Measurements from ENCODE around the gene PRRG1.

Gene PRRG1

DNA sequence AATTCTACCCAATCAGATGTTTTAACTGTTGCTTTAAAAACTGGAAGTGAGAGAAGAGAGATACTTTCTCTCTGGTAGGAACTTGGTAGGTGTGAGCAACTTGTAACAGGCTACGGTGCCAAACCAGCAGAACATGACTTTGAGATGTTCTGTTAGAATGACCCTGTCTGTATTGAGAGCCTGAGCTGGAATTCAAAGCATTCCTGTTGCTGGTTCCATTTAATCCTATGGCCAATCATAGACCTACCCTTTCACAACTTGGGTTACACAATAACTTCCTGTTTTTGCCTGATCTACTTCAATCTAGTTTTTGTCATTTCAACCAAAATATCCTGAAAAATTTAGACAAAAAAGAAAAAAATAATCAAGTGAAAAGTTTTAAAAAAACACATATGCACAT lies 1.7 kb upstream of the PRRG1 start:
- Histone ChIP-seq H3K36me3 (ENCODE audit: insufficient read depth, low read length) (no peaks in the 10 kb centered on the region), H3K9me3 (ENCODE audit: insufficient read depth, low read depth, low read length) (no peaks in the 10 kb centered on the region), H3K27ac (ENCODE audit: low read depth, low read length) (no peak overlapping the region), H3K9ac (ENCODE audit: low read depth, low read length) (no peak overlapping the region), H3K27me3 (ENCODE audit: insufficient read depth, low read length) (no peaks in the 10 kb centered on the region), H3K4me1 (ENCODE audit: insufficient read depth, low read length) (peaks cover 8% of the 10 kb centered on the region; the same call in 1 of the 2 replicates), H3K4me3 (ENCODE audit: low read length) (no peak overlapping the region)
- WGBS = 58% methylated on average over 1 of the region's 1 CpG

- Histone ChIP-seq H3K4me3 (ENCODE audit: low read length) (peak overlapping the region; percentile 57), H3K9me3 (ENCODE audit: insufficient read depth, low read depth, low read length) (no peaks in the 10 kb centered on the region), H3K4me1 (ENCODE audit: insufficient read depth, low read length) (peaks cover 8% of the 10 kb centered on the region; the same call in 1 of the 2 replicates), H3K27ac (ENCODE audit: low read depth, low read length) (no peak overlapping the region), H3K27me3 (ENCODE audit: insufficient read depth, low read length) (no peaks in the 10 kb centered on the region), H3K36me3 (ENCODE audit: insufficient read depth, low read length) (no peaks in the 10 kb centered on the region), H3K9ac (ENCODE audit: low read depth, low read length) (no peak overlapping the region)
- WGBS = 33% methylated on average over 10 of the region's 11 CpGs
These were observed 763 bp upstream of the PRRG1 start for GRCh38 chrX:37348231-37348970.

DNA sequence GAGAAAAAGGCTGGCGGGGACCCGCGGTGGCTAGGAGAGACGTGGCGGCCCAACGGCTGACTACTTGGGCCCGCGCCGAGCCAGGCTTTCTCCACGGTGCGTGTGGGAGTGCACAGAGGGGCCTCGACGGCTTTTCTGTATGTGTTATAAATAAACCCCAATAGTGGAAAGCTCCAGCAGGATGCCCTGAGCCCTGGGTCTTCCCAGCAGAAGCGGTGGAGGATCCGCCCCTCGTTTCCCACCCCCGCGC lies 268 bp upstream of the PRRG1 start:
- peaks cover 8% of the 10 kb centered on the region; the same call in 1 of the 2 replicates for H3K4me1 ChIP-seq (ENCODE audit: insufficient read depth, low read length)
- H3K4me3 ChIP-seq (ENCODE audit: low read length) = peak overlapping the region; percentile 57
- H3K9me3 ChIP-seq (ENCODE audit: insufficient read depth, low read depth, low read length) = no peaks in the 10 kb centered on the region
- H3K9ac ChIP-seq (ENCODE audit: low read depth, low read length) = no peak overlapping the region
- no peaks in the 10 kb centered on the region for H3K36me3 ChIP-seq (ENCODE audit: insufficient read depth, low read length)
- H3K27ac ChIP-seq (ENCODE audit: low read depth, low read length) = no peak overlapping the region
- no peaks in the 10 kb centered on the region for H3K27me3 ChIP-seq (ENCODE audit: insufficient read depth, low read length)
- WGBS = 0% methylated on average over 16 of the region's 18 CpGs

GRCh38 chrX:37350034-37350365 lies 836 bp downstream of the PRRG1 start:
- peak overlapping the region; percentile 95 for H3K4me3 ChIP-seq (ENCODE audit: low read length)
- WGBS = 3% methylated on average over 8 of the region's 8 CpGs
- no peak overlapping the region; the same call in 1 of the 2 replicates for H3K27ac ChIP-seq (ENCODE audit: low read depth, low read length)
- H3K9me3 ChIP-seq (ENCODE audit: insufficient read depth, low read depth, low read length) = no peaks in the 10 kb centered on the region
- H3K36me3 ChIP-seq (ENCODE audit: insufficient read depth, low read length) = no peaks in the 10 kb centered on the region
- H3K27me3 ChIP-seq (ENCODE audit: insufficient read depth, low read length) = no peaks in the 10 kb centered on the region
- H3K4me1 ChIP-seq (ENCODE audit: insufficient read depth, low read length) = peaks cover 8% of the 10 kb centered on the region; the same call in 1 of the 2 replicates
- no peak overlapping the region for H3K9ac ChIP-seq (ENCODE audit: low read depth, low read length)

- Histone ChIP-seq H3K9ac (ENCODE audit: low read depth, low read length) (no peak overlapping the region), H3K4me1 (ENCODE audit: insufficient read depth, low read length) (no peaks in the 10 kb centered on the region), H3K9me3 (ENCODE audit: insufficient read depth, low read depth, low read length) (no peaks in the 10 kb centered on the region), H3K4me3 (ENCODE audit: low read length) (no peak overlapping the region), H3K27ac (ENCODE audit: low read depth, low read length) (no peak overlapping the region), H3K36me3 (ENCODE audit: insufficient read depth, low read length) (no peaks in the 10 kb centered on the region), H3K27me3 (ENCODE audit: insufficient read depth, low read length) (no peaks in the 10 kb centered on the region)
- WGBS = 85% methylated on average over 2 of the region's 2 CpGs
These were observed 4.5 kb downstream of the PRRG1 start for GRCh38 chrX:37353646-37354045.

- Histone ChIP-seq H3K4me3 (ENCODE audit: low read length) (no peak overlapping the region), H3K27ac (ENCODE audit: low read depth, low read length) (no peak overlapping the region), H3K36me3 (ENCODE audit: insufficient read depth, low read length) (no peaks in the 10 kb centered on the region), H3K27me3 (ENCODE audit: insufficient read depth, low read length) (no peaks in the 10 kb centered on the region), H3K9me3 (ENCODE audit: insufficient read depth, low read depth, low read length) (no peaks in the 10 kb centered on the region; the same call in 1 of the 2 replicates), H3K4me1 (ENCODE audit: insufficient read depth, low read length) (peaks cover 4% of the 10 kb centered on the region; the same call in 1 of the 2 replicates), H3K9ac (ENCODE audit: low read depth, low read length) (no peak overlapping the region)
- whole genome bisulfite sequencing = 97% methylated on average over 3 of the region's 3 CpGs
These were observed 8.3 kb downstream of the PRRG1 start for GRCh38 chrX:37357436-37357835.

- peaks cover 4% of the 10 kb centered on the region; the same call in 1 of the 2 replicates for H3K4me1 ChIP-seq (ENCODE audit: insufficient read depth, low read length)
- no peaks in the 10 kb centered on the region for H3K27me3 ChIP-seq (ENCODE audit: insufficient read depth, low read length)
- H3K9me3 ChIP-seq (ENCODE audit: insufficient read depth, low read depth, low read length) = no peaks in the 10 kb centered on the region; the same call in 1 of the 2 replicates
- no peak overlapping the region for H3K27ac ChIP-seq (ENCODE audit: low read depth, low read length)
- no peak overlapping the region for H3K9ac ChIP-seq (ENCODE audit: low read depth, low read length)
- no peaks in the 10 kb centered on the region for H3K36me3 ChIP-seq (ENCODE audit: insufficient read depth, low read length)
- H3K4me3 ChIP-seq (ENCODE audit: low read length) = no peak overlapping the region
- WGBS = 100% methylated on average over 2 of the region's 2 CpGs
These were observed 12.4 kb downstream of the PRRG1 start for GRCh38 chrX:37361596-37361995.

DNA sequence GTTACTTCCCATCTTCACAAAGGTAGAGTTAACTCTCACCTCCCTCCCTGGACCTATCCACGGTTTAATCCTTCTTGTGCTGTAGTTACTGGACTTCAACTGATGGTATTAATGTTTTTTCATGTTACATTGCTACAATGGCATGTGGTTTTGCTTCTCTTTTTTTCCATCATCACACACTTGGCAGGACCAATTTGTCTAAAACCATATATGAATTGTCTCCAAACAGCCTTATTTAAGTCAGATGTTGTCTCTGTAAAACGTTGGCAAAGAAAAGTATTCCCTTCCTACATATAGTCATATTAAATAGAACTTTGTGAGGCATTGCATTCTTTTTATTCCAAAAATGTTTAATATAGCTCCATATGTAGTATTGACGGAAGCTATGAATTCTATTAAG lies 15.5 kb downstream of the PRRG1 start:
- Histone ChIP-seq H3K27ac (ENCODE audit: low read depth, low read length) (no peak overlapping the region), H3K4me1 (ENCODE audit: insufficient read depth, low read length) (peaks cover 4% of the 10 kb centered on the region; the same call in 1 of the 2 replicates), H3K9me3 (ENCODE audit: insufficient read depth, low read depth, low read length) (no peaks in the 10 kb centered on the region; the same call in 1 of the 2 replicates), H3K27me3 (ENCODE audit: insufficient read depth, low read length) (no peaks in the 10 kb centered on the region), H3K36me3 (ENCODE audit: insufficient read depth, low read length) (no peaks in the 10 kb centered on the region), H3K4me3 (ENCODE audit: low read length) (no peak overlapping the region), H3K9ac (ENCODE audit: low read depth, low read length) (no peak overlapping the region)
- 90% methylated on average over 1 of the region's 3 CpGs for WGBS

DNA sequence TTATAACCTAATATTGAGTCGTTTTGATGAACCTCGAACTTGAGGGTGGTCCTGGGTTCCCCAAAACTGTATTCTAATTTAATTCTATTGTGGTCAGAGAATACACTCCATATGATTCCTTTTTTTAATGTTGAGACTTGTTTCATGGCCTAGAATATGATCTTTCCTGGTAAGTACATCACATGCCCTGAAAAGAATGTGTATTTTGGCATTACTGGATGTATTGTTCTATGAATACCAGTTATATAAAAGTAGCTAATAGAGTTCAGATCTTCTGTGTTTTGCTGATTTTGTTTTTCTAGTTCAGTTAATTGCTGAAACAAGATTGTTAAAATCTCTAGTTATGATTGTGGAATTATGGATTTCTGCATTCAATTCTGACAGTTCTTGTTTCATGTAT lies 18.8 kb downstream of the PRRG1 start:
- no peak overlapping the region for H3K4me3 ChIP-seq (ENCODE audit: low read length)
- H3K27ac ChIP-seq (ENCODE audit: low read depth, low read length) = no peak overlapping the region
- H3K36me3 ChIP-seq (ENCODE audit: insufficient read depth, low read length) = no peaks in the 10 kb centered on the region
- H3K4me1 ChIP-seq (ENCODE audit: insufficient read depth, low read length) = no peaks in the 10 kb centered on the region
- no CpG with 5 or more reads among the region's 2 CpGs for WGBS
- no peak overlapping the region for H3K9ac ChIP-seq (ENCODE audit: low read depth, low read length)
- no peaks in the 10 kb centered on the region for H3K9me3 ChIP-seq (ENCODE audit: insufficient read depth, low read depth, low read length)
- H3K27me3 ChIP-seq (ENCODE audit: insufficient read depth, low read length) = no peaks in the 10 kb centered on the region

DNA sequence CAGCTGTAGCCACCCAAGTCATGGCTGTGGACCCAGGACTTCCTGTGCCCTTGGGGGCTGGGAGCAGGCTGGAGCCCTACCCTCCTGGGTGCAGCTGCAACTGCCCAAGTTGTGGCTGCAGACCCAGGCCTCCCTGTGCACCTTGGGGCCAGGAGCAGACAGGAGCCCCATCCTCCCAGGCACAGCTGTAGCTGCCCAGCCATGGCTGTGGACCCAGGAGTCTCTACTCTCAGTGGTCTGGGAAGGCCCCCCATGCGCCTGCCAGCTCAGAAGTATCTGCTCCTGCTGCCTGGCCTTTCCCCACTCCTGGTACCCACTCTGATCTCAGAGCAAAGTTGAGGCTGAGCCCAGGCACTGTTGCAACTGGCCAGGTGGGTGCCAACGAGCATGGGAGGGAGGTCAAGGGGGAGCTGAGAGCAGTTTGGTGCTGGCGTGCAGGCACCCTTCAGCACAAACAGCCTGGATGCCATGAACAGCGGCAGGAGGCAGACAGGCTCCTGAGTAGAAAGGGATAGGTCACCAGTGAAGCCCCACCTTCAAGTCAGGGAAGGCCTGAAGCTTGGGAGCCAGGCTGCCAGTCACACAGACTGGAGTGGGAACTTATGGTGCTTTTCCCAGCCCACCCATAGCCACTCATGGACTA lies 21.5 kb downstream of the PRRG1 start:
- Histone ChIP-seq H3K9ac (ENCODE audit: low read depth, low read length) (no peak overlapping the region), H3K9me3 (ENCODE audit: insufficient read depth, low read depth, low read length) (no peaks in the 10 kb centered on the region), H3K27ac (ENCODE audit: low read depth, low read length) (no peak overlapping the region), H3K4me3 (ENCODE audit: low read length) (no peak overlapping the region), H3K36me3 (ENCODE audit: insufficient read depth, low read length) (no peaks in the 10 kb centered on the region), H3K27me3 (ENCODE audit: insufficient read depth, low read length) (no peaks in the 10 kb centered on the region), H3K4me1 (ENCODE audit: insufficient read depth, low read length) (no peaks in the 10 kb centered on the region)
- 99% methylated on average over 4 of the region's 4 CpGs for WGBS

GRCh38 chrX:37371578-37371991 lies 22.4 kb downstream of the PRRG1 start:
- Histone ChIP-seq H3K9ac (ENCODE audit: low read depth, low read length) (no peak overlapping the region), H3K9me3 (ENCODE audit: insufficient read depth, low read depth, low read length) (no peaks in the 10 kb centered on the region), H3K27me3 (ENCODE audit: insufficient read depth, low read length) (no peaks in the 10 kb centered on the region), H3K27ac (ENCODE audit: low read depth, low read length) (no peak overlapping the region), H3K4me1 (ENCODE audit: insufficient read depth, low read length) (no peaks in the 10 kb centered on the region), H3K4me3 (ENCODE audit: low read length) (no peak overlapping the region), H3K36me3 (ENCODE audit: insufficient read depth, low read length) (no peaks in the 10 kb centered on the region)
- 96% methylated on average over 8 of the region's 8 CpGs for WGBS
